Effector memory CD8-positive, alpha-beta T cell (primary cell): ENCODE measurements around the gene ALKBH2.

Experiments used
- ATAC-seq: fragments of 150-1000 bp; cut with Tn5 transposase; replicated peaks from 2 replicates; pipeline ENCODE4 v1.10.0; 2021; ENCODE audit warnings: mild to moderate bottlenecking, moderate library complexity
- DNase-seq, 3 experiments: peaks; one replicate each; pipeline ENCODE4 v3.0.0; 2021
- H3K27ac Mint-ChIP-seq, 2 donors: one replicate each; pipeline ENCODE4 v1.8.0; 2022; ENCODE audit warnings: mild to moderate bottlenecking in 2 of 2, mixed read lengths in 2 of 2, moderate library complexity in 2 of 2
- H3K27me3 Mint-ChIP-seq, 2 donors: one replicate each; pipeline ENCODE4 v1.8.0; 2022; ENCODE audit warnings: mixed read lengths in 2 of 2
- H3K36me3 Mint-ChIP-seq: one replicate; pipeline ENCODE4 v1.8.0; 2022; ENCODE audit warnings: mild to moderate bottlenecking, moderate library complexity, mixed read lengths; ENCODE audit not compliant: insufficient read depth
- H3K4me1 Mint-ChIP-seq, 2 donors: one replicate each; pipeline ENCODE4 v1.8.0; 2022; ENCODE audit warnings: low read depth in 2 of 2, mixed read lengths in 2 of 2
- H3K4me3 Mint-ChIP-seq, 2 donors: one replicate each; pipeline ENCODE4 v1.8.0; 2022; ENCODE audit warnings: mild to moderate bottlenecking in 2 of 2, mixed read lengths in 2 of 2, moderate library complexity in 2 of 2
- H3K9me3 Mint-ChIP-seq, 2 donors: one replicate each; pipeline ENCODE4 v1.8.0; 2022; ENCODE audit warnings: mixed read lengths in 2 of 2
- total RNA-seq, 9 experiments: gene quantifications; one replicate each; lab custom pipeline; 2026; lab: John Stamatoyannopoulos, UW

ALKBH2 gene
- total RNA-seq = 6.7 to 31.0 (median 12.0) reads per million in 9 experiments

DNA sequence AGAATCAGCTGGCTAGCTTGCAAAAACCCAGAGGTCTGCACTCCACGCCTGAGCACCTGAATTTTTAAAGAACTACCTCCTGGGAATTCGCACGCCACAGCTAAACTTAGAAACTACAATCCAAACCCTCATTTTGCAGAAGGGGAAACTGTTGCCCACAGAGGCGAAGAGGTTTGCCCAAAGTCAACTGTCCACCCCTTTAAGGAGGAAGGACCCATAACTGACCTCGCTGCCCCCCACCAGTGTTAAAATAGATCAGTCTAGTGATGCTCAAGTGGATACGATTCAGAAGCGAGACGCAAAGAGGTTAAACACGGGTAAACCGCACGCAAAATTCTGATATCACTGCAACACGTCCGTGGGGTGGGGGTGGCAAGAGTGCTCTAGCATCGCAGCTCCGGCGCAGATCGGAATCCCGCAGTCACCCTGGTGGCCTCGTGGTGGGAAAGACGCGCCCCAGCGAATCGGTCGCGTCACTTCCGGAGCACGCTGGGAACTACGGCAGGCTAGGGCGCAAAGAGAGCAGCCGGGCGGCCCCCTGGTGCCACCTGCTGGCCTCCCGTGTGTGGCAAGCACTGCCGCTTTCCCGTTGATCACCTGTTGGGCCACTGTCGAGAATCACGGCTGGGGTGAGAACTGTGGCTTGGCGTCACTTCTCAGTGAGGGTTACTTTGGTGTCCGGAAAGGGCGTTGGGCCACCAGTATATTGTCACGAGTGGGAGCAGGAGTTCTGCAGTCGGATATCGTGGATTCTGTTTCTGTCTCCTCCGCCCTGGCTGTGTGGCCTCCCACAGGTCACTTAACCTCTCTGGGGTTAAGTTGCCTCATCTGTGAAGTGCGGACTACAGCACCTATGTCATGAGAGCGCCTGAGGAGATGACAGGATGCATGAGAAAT, at the start of gene ALKBH2:
Gene ALKBH2 (minus strand): TSS at position 451 of the 897 bp plus-strand sequence. CDS start 686 bp downstream, outside the sequence.
- H3K27ac Mint-ChIP-seq = peak within 1 kb of the TSS; percentile 83 to 93
- DNase-seq = peak; percentile 94 to 95 (median 94)
- peaks cover 24 to 25% of the 10 kb centered on the region in 2 donors for H3K4me1 Mint-ChIP-seq
- no peaks in the 10 kb centered on the region for H3K27me3 Mint-ChIP-seq
- ATAC-seq = peak; percentile 87
- H3K4me3 Mint-ChIP-seq = peak within 1 kb of the TSS; percentile 75 to 83
- H3K9me3 Mint-ChIP-seq = no peaks in the 10 kb centered on the region
- peaks cover 15% of the 10 kb centered on the region for H3K36me3 Mint-ChIP-seq

DNA sequence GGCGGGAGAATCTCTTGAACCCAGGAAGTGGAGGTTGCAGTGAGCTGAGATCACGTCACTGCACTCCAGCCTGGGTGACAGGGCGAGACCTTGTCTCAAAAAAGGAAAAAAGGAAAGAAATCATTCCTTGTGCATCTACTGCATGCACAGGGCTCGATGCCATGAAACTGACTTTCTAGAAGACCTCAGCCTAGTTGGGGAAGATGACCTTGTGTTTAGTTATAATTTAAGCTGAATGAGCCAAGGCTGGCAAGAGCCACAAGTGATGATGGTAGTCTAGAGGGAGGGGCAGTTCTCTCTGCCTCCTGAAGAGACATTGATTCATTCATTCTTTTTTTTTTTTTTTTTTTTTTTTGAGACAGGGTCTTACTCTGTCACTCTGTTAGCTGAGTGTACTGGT, 47.3 kb upstream of the ALKBH2 start:
- H3K4me3 Mint-ChIP-seq = no peak overlapping the region
- peaks cover 4 to 6% of the 10 kb centered on the region in 2 donors for H3K4me1 Mint-ChIP-seq
- H3K36me3 Mint-ChIP-seq = no peaks in the 10 kb centered on the region

DNA sequence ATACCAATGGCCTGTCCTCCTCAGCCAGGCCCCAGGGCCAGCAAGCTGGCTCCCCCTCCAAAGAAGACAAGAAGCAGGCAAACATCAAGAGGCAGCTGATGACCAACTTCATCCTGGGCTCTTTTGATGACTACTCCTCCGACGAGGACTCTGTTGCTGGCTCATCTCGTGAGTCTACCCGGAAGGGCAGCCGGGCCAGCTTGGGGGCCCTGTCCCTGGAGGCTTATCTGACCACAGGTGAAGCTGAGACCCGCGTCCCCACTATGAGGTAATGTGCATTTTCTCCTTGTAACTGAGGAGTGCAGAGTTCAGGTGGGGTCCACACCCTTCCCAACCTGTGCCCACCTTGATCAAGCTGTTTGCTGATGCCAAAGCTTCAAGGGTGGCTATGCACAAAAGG, 46.5 kb upstream of the ALKBH2 start:
- peaks cover 4 to 6% of the 10 kb centered on the region in 2 donors for H3K4me1 Mint-ChIP-seq
- H3K4me3 Mint-ChIP-seq = no peak overlapping the region
- no peaks in the 10 kb centered on the region for H3K36me3 Mint-ChIP-seq
- H3K27me3 Mint-ChIP-seq = peaks cover 0 to 32% of the 10 kb centered on the region in 2 donors
- H3K9me3 Mint-ChIP-seq = no peaks in the 10 kb centered on the region
- DNase-seq = no peak
- peak overlapping the region in 1 of 2 donors; percentile 59 for H3K27ac Mint-ChIP-seq
- ATAC-seq = no peak

More for the DNA sequence above, 47.3 kb upstream of the ALKBH2 start:
- no peak for ATAC-seq
- H3K27me3 Mint-ChIP-seq = peaks cover 0 to 26% of the 10 kb centered on the region in 2 donors
- no peaks in the 10 kb centered on the region for H3K9me3 Mint-ChIP-seq
- DNase-seq = no peak
- H3K27ac Mint-ChIP-seq = peak overlapping the region in 1 of 2 donors; percentile 59

DNA sequence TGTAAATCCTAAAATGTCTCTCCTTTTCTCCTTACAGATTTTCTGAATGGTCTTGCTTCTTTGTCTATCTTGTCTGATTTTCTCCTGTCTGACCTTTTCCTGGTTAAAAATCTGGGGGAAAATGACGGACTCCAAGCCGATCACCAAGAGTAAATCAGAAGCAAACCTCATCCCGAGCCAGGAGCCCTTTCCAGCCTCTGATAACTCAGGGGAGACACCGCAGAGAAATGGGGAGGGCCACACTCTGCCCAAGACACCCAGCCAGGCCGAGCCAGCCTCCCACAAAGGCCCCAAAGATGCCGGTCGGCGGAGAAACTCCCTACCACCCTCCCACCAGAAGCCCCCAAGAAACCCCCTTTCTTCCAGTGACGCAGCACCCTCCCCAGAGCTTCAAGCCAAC, 46.1 kb upstream of the ALKBH2 start:
- Mint-ChIP-seq H3K4me1 (peaks cover 4 to 6% of the 10 kb centered on the region in 2 donors), H3K27ac (no peak overlapping the region), H3K9me3 (no peaks in the 10 kb centered on the region), H3K27me3 (peaks cover 0 to 32% of the 10 kb centered on the region in 2 donors), H3K4me3 (no peak overlapping the region), H3K36me3 (no peaks in the 10 kb centered on the region)
- DNase-seq (no peak), ATAC-seq (no peak)

DNA sequence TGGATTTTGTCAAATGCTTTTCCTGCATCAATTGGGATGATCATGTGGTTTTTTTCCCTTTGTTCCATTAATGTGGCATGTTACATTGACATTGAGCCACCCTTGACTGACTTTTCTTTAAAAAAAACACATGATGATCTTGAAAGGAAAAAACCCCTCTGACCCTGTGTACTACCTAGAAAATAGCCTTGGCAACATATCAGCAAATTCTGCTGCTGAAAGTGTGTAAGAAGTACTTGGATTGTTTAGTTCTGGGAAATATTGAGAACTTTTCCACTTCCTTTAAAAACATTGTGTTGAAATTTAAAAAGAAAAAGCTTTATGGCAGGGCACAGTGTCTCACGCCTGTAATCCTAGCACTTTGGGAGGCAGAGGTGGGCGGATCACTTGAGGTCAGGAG, 43.8 kb upstream of the ALKBH2 start:
- Mint-ChIP-seq H3K27ac (no peak overlapping the region), H3K9me3 (no peaks in the 10 kb centered on the region), H3K36me3 (no peaks in the 10 kb centered on the region), H3K27me3 (peaks cover 9 to 41% of the 10 kb centered on the region in 2 donors), H3K4me3 (no peak overlapping the region), H3K4me1 (no peaks in the 10 kb centered on the region)
- DNase-seq = no peak
- no peak for ATAC-seq

DNA sequence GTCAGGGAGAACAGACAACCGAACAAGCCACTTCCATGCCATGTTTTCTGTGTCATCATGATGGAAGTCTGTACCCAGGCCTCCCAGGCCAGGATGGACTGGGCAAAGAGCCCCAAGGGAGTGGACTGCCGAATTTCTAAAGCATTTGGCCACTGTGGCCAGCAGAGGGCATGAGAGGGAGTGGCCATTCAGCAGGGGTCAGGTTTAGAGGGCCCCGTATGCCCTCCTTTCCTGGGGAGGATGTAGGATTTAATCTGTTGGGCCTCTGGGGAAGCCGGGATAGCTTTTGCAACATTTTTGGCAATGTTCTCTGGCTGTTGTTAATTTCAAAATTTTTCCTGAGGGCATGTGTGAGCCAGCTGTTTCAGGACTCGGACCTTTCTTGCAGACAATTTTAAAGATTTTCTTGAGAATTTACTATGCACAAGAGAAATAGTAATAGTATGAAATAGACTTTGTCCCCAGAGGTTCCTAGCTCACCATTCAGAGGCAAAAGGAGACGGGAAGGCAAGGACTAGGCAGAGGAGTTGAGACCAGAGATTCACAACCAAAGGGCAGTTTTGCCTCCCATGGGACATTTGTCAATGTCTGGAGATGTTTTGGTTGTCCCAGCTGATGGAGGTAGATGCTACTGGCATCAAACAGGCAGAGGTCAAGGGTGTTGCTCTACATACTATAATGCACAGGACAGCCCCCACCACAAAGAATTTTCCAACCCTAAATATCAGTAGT, 41.1 kb upstream of the ALKBH2 start:
- DNase-seq (no peak), ATAC-seq (no peak)
- Mint-ChIP-seq H3K27me3 (peaks cover 9 to 43% of the 10 kb centered on the region in 2 donors), H3K4me1 (no peaks in the 10 kb centered on the region), H3K4me3 (no peak overlapping the region), H3K9me3 (no peaks in the 10 kb centered on the region), H3K27ac (no peak overlapping the region), H3K36me3 (no peaks in the 10 kb centered on the region)

DNA sequence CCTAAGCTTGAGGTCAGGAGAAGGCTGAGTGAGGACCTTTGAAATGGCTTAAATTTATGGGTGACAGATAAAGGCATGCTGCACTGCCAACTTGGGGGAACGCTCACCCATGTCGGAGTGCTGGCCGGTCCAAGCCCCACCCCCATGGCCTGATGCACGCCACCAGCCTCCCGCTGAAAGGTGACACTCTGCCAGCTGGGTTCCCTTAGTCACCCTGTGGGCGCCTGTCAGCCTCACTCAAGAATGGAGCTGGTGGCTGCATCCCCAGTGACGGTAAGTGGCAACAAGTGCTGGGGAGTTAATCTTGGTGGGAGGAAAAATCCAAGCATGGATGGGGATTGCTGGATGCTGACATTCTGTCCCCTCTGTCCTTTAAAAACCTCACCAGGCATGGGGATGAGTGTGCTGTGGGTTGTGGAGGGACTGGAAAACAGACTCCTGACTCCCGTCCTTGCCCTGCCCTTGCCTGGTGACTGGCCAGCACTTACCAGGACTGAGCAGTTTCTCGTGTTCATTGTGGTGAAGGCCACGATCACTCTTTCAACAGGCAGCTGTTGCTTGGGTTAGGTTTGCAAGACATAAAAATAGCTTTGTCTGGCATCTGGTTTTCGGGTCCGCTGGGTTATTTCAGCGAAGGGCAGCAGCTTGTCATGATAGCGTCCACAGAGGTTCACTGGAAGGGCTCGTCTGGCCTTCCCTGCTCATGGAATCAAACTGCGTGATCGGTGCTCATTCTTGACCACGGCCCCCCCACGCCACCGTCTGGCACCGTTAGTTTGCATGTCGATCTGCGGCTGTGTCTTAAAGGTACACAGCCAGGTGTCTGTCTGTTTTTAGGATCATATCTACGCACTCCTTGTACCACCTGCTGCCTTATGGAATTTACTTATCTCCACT, 38.1 kb upstream of the ALKBH2 start:
- peaks cover 9 to 28% of the 10 kb centered on the region in 2 donors for H3K27me3 Mint-ChIP-seq
- H3K4me1 Mint-ChIP-seq = no peaks in the 10 kb centered on the region
- ATAC-seq (no peak), DNase-seq (no peak)
- no peak overlapping the region for H3K27ac Mint-ChIP-seq
- no peaks in the 10 kb centered on the region for H3K9me3 Mint-ChIP-seq
- no peak overlapping the region for H3K4me3 Mint-ChIP-seq
- no peaks in the 10 kb centered on the region for H3K36me3 Mint-ChIP-seq

DNA sequence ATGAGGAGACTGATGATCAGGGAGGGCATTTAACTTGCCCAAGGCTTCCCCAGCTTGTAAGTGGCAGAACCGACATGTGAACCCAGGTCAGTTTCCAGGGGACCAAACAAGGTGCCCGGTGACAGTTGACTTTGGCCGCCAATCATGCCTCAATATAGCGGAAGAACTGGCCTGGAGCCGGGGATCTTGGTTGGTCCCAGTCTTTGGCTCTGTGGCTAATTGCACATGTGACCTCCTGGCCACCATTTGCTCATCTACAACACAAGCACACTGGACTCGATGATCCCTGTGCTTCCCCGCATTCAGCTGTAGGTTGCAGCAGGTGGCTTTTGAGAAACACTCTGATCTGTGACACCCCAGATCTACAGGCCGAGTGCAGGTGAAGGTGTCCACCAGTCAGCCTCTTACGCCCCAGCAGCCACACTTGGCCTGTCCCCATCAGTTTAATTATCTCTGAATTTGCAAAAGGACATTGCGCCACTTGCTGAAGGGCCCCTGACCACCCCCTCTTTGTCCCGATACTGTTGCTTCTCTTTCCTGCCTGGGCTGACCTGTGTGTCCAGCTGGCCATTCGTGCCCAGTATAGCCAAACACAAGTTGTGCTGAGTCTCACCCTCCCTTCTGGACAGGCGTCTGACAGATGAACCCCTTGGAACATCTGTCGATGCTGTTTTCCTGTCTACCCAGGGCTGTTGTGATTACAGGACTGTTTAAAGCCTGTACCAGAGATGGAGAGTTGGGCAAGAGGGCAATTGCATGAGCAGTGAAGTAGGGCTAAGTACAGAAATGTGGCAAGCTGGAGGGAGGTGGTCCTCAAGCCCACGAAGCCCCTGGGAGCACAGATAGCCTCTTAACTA, 37.3 kb upstream of the ALKBH2 start:
- Mint-ChIP-seq H3K9me3 (no peaks in the 10 kb centered on the region), H3K4me3 (no peak overlapping the region), H3K27me3 (peaks cover 9 to 26% of the 10 kb centered on the region in 2 donors), H3K36me3 (no peaks in the 10 kb centered on the region), H3K27ac (no peak overlapping the region), H3K4me1 (peaks cover 3 to 4% of the 10 kb centered on the region in 2 donors)
- DNase-seq = no peak
- ATAC-seq = no peak

DNA sequence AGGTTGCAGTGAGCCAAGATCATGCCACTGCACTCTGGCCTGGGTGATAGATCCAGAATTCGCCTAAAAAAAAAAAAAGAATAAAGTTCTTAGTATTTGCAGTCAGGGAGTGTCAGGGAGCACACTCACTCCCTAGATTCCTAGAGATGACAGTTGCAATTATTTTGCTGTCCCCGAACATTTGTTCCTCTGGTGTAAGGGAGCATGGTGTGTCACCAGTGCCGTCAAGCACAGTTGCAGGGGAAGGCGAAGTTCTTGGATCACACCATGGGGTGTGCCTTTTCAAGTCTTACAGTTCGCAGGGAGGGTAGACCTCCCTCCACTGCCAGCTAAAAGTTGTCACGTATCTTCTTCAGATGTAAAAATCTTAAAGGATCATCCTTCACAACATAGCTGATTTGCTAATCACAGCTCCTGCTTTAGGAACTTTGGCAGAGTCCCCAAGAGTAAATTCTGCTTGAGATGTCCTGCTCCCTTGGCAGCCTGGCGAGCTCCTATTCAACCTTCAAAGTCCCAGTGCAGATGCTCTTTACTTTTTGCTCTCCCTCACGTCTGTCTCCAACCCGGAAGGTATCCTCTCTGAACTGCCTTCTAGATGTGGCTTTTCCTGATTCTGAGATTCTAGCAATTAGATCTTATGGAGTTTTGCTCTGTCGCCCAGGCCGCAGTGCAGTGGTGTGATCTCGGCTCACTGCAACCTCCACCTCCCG, 34.4 kb upstream of the ALKBH2 start:
- ATAC-seq (no peak), DNase-seq (no peak)
- no peaks in the 10 kb centered on the region for H3K9me3 Mint-ChIP-seq
- no peak overlapping the region for H3K4me3 Mint-ChIP-seq
- H3K27me3 Mint-ChIP-seq = peaks cover 4 to 18% of the 10 kb centered on the region in 2 donors
- no peak overlapping the region for H3K27ac Mint-ChIP-seq
- H3K36me3 Mint-ChIP-seq = peaks cover 3% of the 10 kb centered on the region
- peaks cover 3 to 4% of the 10 kb centered on the region in 2 donors for H3K4me1 Mint-ChIP-seq

DNA sequence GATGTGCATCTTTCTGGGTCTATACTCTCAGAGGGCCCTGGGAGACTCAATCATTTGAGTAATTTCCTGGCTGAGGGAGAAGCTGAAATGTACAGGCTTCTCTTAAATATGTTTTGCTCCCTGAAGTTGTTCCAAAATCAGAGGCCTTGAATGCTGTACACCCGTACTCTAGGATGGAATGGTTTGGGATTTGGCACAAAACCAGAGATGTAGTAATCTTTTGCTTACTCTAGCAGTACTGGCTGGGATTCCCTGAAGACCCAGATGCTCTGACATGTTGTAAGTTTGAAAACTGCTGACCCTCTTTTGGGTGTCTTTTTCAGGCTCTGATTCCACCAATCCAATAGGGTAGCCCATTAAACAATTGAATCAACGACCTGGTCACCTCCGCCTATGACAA, 33.5 kb upstream of the ALKBH2 start:
- Mint-ChIP-seq H3K9me3 (no peaks in the 10 kb centered on the region), H3K4me3 (no peak overlapping the region), H3K27me3 (peaks cover 0 to 12% of the 10 kb centered on the region in 2 donors), H3K36me3 (peaks cover 3% of the 10 kb centered on the region), H3K27ac (no peak overlapping the region), H3K4me1 (peaks cover 3 to 4% of the 10 kb centered on the region in 2 donors)
- ATAC-seq = no peak
- DNase-seq = no peak

DNA sequence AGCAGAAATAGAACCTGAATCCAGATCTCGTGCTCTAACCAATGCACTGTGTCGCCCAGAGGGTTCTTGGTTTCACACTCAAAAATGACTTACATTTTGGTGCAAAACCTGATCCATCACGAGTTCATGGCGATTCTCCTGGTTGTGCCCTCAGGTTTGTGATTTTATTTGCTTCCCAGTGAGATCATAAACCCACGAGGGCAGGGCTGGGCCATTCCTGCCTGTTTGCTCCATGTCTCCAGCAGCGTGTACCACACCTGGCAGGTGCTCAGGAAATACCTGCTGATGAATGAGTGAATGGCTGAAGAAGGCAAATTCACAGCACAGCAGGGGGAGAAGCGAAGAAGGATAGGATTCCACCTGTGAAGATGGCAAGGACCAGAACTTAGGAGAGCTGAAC, 32.5 kb upstream of the ALKBH2 start:
- DNase-seq = no peak
- peak overlapping the region in 1 of 2 donors; percentile 35 for H3K27ac Mint-ChIP-seq
- no peak overlapping the region for H3K4me3 Mint-ChIP-seq
- H3K4me1 Mint-ChIP-seq = peaks cover 3 to 4% of the 10 kb centered on the region in 2 donors
- H3K27me3 Mint-ChIP-seq = peaks cover 0 to 10% of the 10 kb centered on the region in 2 donors
- ATAC-seq = no peak
- H3K36me3 Mint-ChIP-seq = peaks cover 3% of the 10 kb centered on the region
- H3K9me3 Mint-ChIP-seq = no peaks in the 10 kb centered on the region
